Measurements from ENCODE around the gene POLRMT.

The POLRMT gene

DNA sequence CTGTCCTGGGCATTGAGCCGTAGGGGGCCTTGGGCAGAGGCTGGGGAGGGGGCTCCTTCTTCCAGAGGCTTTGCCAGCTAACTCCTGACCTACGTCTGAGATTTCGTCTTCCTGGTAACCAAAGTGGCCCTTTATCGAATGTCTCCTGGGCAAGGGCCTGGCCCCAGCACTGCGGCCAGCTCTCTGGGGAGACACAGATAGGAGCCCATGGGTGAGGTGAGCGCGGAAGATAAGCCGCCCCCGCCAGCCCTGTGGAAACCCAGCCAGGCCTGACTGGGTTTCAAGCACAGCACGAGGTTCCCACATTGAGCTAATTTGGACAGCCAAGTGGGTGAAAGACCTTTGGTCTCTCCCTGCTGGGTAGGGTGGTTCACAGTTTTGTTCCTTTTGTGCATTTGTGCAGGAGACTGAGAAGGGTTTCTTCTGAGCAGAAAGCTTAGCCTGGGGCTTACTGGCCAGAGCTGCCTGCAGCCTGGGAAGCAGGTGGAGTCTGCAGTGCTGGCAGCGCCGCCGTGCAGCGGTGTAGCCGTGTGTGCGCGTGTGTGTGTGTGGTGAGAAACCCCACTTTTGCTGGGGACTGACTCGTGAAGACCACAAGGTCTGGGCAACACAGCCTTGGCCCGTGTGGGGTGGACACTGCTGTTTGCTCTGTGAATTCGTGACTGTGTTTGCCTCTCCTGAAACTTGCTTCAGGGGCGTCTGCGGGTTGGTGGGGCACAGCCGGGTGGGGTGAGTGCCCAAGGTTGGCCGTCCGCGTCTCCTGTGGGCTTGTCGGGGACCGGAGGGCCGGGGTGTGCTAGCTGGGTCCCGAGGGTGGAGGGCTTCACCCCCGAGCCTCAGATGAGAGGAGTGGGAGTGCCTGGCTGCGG, 58.4 kb downstream of the POLRMT start:
- DNase-seq, result no peak

DNA sequence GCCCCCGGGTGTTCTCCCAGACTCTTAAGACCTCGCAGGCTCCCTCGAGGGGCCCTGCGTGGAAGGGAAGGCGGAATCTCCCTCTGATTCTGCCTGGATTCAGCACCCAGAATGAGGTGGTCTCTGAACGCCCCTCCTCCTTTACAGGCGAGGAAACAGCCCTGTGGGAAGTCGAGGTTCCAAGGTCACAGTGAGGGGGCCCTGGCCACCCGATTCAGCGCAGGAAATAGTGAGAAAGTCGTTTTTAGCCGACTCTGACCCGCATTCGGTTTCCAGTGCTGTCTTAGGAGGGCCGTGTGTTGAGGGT, 59.9 kb downstream of the POLRMT start:
- no peak for DNase-seq

DNA sequence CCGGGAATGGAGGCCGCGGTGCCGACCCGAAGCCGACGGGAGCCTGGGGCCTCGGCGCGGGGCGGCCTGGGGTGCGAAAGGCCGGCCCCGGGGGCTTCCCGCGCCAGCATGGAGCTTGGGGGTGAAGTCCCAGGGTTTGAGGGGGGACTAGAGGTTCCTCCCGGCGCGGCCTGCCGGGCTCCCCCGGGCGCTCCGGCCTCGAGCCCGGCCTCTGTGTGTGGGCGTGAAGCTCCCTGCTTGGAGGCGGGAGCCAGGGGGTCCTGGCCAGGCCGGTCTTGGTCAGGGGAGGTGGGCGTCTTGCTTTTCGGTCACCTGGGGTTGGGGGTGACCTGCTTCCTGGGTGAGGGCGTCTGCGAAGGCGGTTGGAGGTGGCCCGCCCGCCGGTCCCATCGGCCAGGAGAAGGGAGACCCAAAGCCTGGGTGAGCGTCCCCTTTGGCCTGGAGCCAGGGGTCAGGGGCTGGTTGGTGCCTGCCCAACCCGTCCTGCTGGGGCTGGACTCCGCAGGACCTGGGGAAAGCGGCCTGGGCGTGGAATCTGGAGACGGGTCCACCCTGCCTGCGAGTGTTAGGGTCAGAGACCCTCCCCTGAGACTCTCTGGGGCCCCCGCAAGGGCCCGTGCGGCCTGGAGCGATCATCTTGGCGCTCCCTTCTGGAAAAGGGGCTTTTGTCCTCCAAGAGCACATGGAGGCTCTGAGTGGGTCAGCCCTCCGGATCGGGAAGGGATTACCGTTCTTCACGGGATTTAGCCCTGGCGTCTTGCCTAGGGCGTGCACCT, 60.4 kb downstream of the POLRMT start:
- no peak for DNase-seq

DNA sequence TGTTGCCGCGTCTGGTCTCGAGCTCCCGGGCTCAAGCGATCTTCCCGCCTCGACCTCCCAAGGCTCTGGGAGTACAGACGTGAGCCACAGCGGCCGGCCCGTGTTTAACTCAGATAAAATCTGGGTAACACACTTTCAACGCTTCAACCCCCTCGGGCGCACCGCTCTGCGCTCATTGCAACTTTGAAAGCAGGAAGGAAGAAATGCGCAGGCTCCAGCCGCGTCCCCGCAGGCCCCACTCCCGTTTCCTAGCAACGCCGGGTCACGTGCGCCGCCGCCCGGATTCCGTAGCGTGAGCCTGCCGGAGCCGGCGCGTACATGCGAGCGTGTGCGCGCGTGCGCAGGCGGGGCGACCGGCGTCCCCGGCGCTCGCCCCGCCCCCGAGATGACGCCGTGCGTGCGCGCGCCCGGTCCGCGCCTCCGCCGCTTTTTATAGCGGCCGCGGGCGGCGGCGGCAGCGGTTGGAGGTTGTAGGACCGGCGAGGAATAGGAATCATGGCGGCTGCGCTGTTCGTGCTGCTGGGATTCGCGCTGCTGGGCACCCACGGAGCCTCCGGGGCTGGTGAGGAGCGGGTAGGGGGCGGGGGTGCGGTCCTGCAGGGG, 61.1 kb downstream of the POLRMT start, which contains the start of gene BSG:
Gene BSG (plus strand): TSS at position 457 of the 603 bp plus-strand sequence. CDS start 39 bp downstream, at position 496.
- DNase-seq, result peak; percentile 91

DNA sequence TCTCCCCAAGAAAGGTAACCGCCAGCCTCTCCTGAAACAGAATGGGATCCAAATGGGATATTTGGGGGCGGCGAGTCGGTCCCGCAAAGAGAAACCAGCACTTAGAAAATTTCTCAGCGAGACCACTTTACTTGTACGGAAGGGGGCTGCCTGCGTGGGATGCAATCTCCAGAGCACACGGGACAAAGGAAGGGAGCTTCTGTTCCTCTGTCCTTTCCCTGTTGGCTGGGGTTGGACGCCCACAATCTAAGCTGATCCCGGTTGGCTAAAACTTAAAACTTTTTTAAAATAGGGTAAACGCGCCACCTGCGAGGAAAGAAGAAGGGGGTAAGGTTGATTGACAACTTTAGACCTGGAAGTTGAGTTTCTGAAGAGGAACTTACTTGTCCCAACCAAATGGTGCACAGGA, 61.8 kb downstream of the POLRMT start:
- no peak for DNase-seq

DNA sequence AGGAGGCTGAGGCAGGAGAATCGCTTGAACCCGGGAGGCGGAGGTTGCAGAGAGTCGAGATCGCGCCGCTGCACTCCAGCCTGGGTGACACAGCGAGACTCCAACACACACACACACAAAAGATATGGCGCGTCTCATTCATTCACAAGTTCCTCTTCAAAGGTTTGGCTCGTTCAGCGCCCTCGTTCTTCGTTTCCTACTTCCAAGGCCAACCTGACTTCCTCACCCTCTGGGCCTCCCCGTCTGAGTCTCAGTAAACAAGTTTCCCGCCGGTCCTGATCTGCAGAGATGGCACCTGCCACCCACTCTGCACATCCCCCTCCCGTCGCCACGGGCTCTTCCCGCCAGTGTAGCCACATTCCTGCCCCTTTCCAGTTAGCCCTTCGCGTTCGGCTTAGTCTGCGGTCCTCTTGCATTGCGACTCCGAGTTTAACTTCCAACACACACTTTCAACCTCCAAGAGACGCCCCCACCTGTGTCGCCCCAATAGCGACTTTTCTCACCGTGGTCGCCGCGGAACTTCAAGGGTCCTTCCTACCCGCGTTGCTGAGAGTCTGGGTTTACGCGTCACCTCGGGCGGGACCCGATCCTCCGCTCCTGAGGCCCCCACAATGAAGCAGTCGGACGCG, 62.3 kb downstream of the POLRMT start:
- no peak for DNase-seq

DNA sequence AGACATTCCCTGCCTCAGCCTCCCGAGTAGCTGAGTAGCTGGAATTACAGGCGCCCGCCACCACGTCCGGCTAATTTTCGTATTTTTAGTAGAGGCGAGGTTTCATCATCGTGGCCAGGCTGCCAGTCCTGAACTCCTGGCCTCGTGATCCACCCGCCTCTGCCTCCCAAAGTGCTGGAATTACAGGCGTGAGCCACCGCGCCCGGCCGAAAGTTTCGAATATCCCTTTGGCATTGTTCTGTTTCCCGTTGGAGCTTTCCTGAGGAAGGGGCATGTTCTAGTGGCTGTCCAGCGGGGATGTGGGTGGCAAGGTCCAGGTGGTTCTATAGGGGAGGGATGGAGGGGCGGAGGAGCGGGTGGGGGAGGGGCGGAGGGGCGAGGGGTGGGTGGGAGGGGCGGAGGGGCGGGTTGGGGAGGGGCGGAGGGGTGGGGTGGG, 63.1 kb downstream of the POLRMT start:
- DNase-seq, result no peak

DNA sequence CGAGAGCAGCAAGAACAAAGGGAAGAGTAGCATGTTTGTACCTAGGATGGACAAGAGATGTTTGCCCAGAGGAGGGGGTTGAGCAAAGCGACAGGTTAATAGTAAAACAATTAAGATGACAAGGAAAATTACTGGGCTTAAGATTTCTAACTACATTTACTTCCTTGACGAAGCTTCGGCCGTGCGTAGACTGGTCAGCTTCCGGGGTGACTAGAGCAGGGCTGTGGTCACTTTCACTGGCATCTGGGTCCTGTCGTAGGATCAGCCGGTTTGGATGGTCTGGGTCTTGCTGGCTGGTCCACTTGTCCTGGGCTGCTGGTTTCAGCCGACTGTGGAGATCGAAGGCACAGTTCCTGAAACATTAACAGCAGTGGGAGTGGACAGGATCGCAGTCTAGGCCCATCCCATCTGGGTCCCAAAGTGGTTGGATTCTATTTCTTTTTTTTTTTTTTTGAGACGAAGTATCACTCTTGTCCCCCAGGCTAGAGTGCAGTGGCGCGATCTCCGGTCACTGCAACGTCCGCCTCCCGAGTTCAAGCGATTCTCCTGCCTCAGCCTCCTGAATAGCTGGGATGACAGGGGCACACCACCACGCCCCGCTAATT, 65.9 kb downstream of the POLRMT start:
- DNase-seq, result no peak
